Liver (tissue), 9 donors: ENCODE measurements around the gene TCTN2. TPM values are rescaled to one million over a fixed set of nuclear protein-coding genes. Genes with fewer than 3 reads are reported as not detected.

Source experiments
- DNase-seq: peaks from one replicate; pipeline ENCODE4 v3.0.0-alpha.2; 2017; ENCODE audit warnings: low spot score
- H3K27ac ChIP-seq, 2 donors: one replicate each; pipeline ENCODE4 v1.7.0; 2013; ENCODE audit warnings: inconsistent platforms in 2 of 2, low read length in 2 of 2, control low read depth in 1 of 2, low read depth in 1 of 2, mild to moderate bottlenecking in 1 of 2
- H3K27me3 ChIP-seq, 4 donors: one replicate each; pipeline versions ENCODE4 v1.6.1 to v1.7.0; 2013; ENCODE audit warnings: low read length in 3 of 4, inconsistent platforms in 1 of 4, mild to moderate bottlenecking in 1 of 4, moderate library complexity in 1 of 4; ENCODE audit not compliant: control insufficient read depth in 4 of 4, insufficient read depth in 4 of 4
- H3K36me3 ChIP-seq, 4 donors: one replicate each; pipeline versions ENCODE4 v1.6.1 to v1.7.0; 2013; ENCODE audit warnings: low read length in 3 of 4, mild to moderate bottlenecking in 3 of 4, low read depth in 1 of 4, moderate library complexity in 1 of 4; ENCODE audit not compliant: control insufficient read depth in 4 of 4, insufficient read depth in 3 of 4
- H3K4me1 ChIP-seq, 4 donors: one replicate each; pipeline versions ENCODE4 v1.6.1 to v1.7.0; 2013; ENCODE audit warnings: low read length in 3 of 4, mild to moderate bottlenecking in 3 of 4, moderate library complexity in 1 of 4; ENCODE audit not compliant: control insufficient read depth in 4 of 4, insufficient read depth in 4 of 4
- H3K4me3 ChIP-seq, 3 donors: one replicate each; pipeline versions ENCODE4 v1.6.1 to v1.7.0; 2013; ENCODE audit warnings: low read length in 3 of 3, control low read depth in 1 of 3, low read depth in 1 of 3, mild to moderate bottlenecking in 1 of 3
- H3K9ac ChIP-seq, 2 donors: one replicate each; pipeline ENCODE4 v1.7.0; 2013; ENCODE audit warnings: low read length in 2 of 2, mild to moderate bottlenecking in 2 of 2, moderate library complexity in 2 of 2, control low read depth in 1 of 2, low read depth in 1 of 2
- H3K9me3 ChIP-seq, 4 donors: one replicate each; pipeline versions ENCODE4 v1.6.1 to v1.7.0; 2013; ENCODE audit warnings: low read length in 3 of 4; ENCODE audit not compliant: control insufficient read depth in 4 of 4
- EGR1 ChIP-seq, 2 donors: IDR thresholded peaks; 2 replicates each; pipeline ENCODE4 v1.6.1; 2016 to 2018; ENCODE audit warnings: antibody characterized with exemption in 2 of 2, low read depth in 2 of 2
- FOXA1 ChIP-seq: IDR thresholded peaks from 2 replicates; pipeline ENCODE4 v1.6.1; 2016; ENCODE audit warnings: antibody characterized with exemption
- FOXA2 ChIP-seq: IDR thresholded peaks from 2 replicates; pipeline ENCODE4 v1.6.1; 2016; ENCODE audit warnings: antibody characterized with exemption
- GABPA ChIP-seq, 2 donors: IDR thresholded peaks in 1 of 2; conservative IDR thresholded peaks in 1 of 2; 2 replicates each; pipeline ENCODE4 v1.6.1; 2016; ENCODE audit warnings: antibody characterized with exemption in 2 of 2, mild to moderate bottlenecking in 1 of 2, moderate library complexity in 1 of 2
- HNF4A ChIP-seq, 2 donors: conservative IDR thresholded peaks; 2 replicates each; pipeline ENCODE4 v1.6.1; 2016; ENCODE audit warnings: antibody characterized with exemption in 2 of 2, mild to moderate bottlenecking in 2 of 2
- HNF4G ChIP-seq: IDR thresholded peaks from 2 replicates; pipeline ENCODE4 v1.6.1; 2016; ENCODE audit warnings: antibody characterized with exemption
- JUND ChIP-seq, 2 donors: IDR thresholded peaks; 2 replicates each; pipeline ENCODE4 v1.6.1; 2016; ENCODE audit warnings: antibody characterized with exemption in 2 of 2
- NR2F2 ChIP-seq: IDR thresholded peaks from 2 replicates; pipeline ENCODE4 v1.6.1; 2016; ENCODE audit warnings: antibody characterized with exemption
- RAD21 ChIP-seq, 2 donors: IDR thresholded peaks; 2 replicates each; pipeline ENCODE4 v1.6.1; 2016; ENCODE audit warnings: antibody characterized with exemption in 2 of 2, mild to moderate bottlenecking in 2 of 2
- RXRA ChIP-seq, 2 donors: IDR thresholded peaks; 2 replicates each; pipeline ENCODE4 v1.6.1; 2017 to 2018; ENCODE audit warnings: antibody characterized with exemption in 2 of 2, mild to moderate bottlenecking in 1 of 2
- SP1 ChIP-seq: IDR thresholded peaks from 2 replicates; pipeline ENCODE4 v1.6.1; 2018; ENCODE audit warnings: antibody characterized with exemption, mild to moderate bottlenecking
- TAF1 ChIP-seq: conservative IDR thresholded peaks from 2 replicates; pipeline ENCODE4 v1.6.1; 2016; ENCODE audit warnings: antibody characterized with exemption, mild to moderate bottlenecking
- YY1 ChIP-seq: IDR thresholded peaks from 2 replicates; pipeline ENCODE4 v1.6.1; 2016; ENCODE audit warnings: antibody characterized with exemption, mild to moderate bottlenecking
- WGBS: extraction: QIAGEN DNeasy Blood & Tissue Kit; methylation state at CpG from one replicate; pipeline ENCODE4 v1.1.7; 2013; 5-methylcytosine and 5-hydroxymethylcytosine counted together
- polyA plus RNA-seq, 2 donors: library from polyadenylated mRNA; stranded (reverse) in 1 of 2; unstranded in 1 of 2; fragments of 200-250 nt in 1 of 2; fragments of >200 nt in 1 of 2; fragmentation: Nextera tagmentation in 1 of 2; extraction: Ambion mirVana in 1 of 2; gene quantifications; one replicate each; pipeline versions ENCODE4 v1.2.1 to v1.2.3, GENCODE V29; 2013 to 2015
- total RNA-seq, 2 donors: library from RNA; depleted of rRNA; stranded (reverse); fragments of >200 nt; gene quantifications; one replicate each; pipeline ENCODE4 v1.2.3, GENCODE V29; 2014
- TF ChIP-seq, protein P1 (sequence below): fragments of 150-350 bp; IDR thresholded peaks from 2 replicates; pipeline ENCODE4 v1.5.1; 2017; ENCODE audit warnings: improper control_type of control experiment, low read depth, low read length; ENCODE audit not compliant: missing input control
- TF ChIP-seq, protein P2 (sequence below): IDR thresholded peaks from 2 replicates; pipeline ENCODE4 v1.6.1; 2016; ENCODE audit warnings: antibody characterized with exemption
- TF ChIP-seq, protein P3 (sequence below): IDR thresholded peaks from 2 replicates; pipeline ENCODE4 v1.6.1; 2016; ENCODE audit warnings: antibody characterized with exemption
- TF ChIP-seq, protein P4 (sequence below): IDR thresholded peaks from 2 replicates; pipeline ENCODE4 v1.6.1; 2016; ENCODE audit warnings: antibody characterized with exemption, mild to moderate bottlenecking
- TF ChIP-seq, protein P5 (sequence below): IDR thresholded peaks from 2 replicates; pipeline ENCODE4 v1.6.1; 2016; ENCODE audit warnings: antibody characterized with exemption
- donor health status: healthy.
- donor health status: healthy.
- donor health status: healthy.
- donor health status: healthy.
- donor health status: healthy.

The TCTN2 gene
- total and polyA plus RNA-seq, 4 donors: 0.38 to 1.9 (median 1.2) TPM

DNA sequence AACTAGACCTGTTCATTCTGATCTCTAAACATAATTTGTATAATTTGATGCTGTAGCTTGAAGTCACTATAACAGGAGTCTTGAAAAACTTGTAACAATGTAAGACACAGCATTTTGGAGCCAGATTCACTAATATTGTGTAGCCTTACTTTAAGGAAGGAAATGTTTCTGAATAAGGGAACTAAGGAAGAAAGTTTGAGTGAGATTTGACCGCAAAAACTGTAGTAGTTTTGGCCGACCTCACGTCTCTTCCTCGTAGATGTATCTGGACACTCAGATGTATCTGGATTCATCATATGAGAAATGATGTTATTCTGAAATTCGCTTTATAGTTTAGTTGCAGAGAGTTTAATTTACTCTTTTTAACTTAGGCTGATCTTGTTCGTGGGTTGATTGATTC, 77.2 kb downstream of the TCTN2 start (continued):
- no peak for TF ChIP-seq FOXA2

DNA sequence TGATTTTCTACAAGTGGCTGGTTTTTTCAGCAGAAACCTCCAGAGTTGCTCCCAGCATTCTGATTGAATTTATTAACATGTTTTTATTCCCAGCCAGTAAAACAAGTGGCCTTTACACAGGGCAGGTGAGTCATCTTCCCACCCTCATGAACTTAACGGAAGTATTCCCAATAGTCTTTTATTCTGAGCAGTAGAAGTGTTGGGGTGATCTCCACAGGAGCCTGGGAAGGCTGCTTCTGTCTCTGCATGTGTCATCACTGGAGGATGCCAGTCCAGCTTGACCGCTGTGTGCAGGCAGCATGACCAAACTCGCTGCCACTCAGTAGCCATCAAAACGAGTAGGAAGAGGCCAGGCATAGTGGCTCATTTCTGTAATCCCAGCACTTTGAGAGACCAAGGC, 77.7 kb downstream of the TCTN2 start:
- peaks cover 3 to 53% (median 24%) of the 10 kb centered on the region in 4 donors for H3K36me3 ChIP-seq
- no peaks in the 10 kb centered on the region for H3K9me3 ChIP-seq
- no peak overlapping the region for H3K27ac ChIP-seq
- no peaks in the 10 kb centered on the region for H3K27me3 ChIP-seq
- no peak for TF ChIP-seq FOXA2
- TF ChIP-seq SP1: no peak
- TF ChIP-seq, protein P1, sequence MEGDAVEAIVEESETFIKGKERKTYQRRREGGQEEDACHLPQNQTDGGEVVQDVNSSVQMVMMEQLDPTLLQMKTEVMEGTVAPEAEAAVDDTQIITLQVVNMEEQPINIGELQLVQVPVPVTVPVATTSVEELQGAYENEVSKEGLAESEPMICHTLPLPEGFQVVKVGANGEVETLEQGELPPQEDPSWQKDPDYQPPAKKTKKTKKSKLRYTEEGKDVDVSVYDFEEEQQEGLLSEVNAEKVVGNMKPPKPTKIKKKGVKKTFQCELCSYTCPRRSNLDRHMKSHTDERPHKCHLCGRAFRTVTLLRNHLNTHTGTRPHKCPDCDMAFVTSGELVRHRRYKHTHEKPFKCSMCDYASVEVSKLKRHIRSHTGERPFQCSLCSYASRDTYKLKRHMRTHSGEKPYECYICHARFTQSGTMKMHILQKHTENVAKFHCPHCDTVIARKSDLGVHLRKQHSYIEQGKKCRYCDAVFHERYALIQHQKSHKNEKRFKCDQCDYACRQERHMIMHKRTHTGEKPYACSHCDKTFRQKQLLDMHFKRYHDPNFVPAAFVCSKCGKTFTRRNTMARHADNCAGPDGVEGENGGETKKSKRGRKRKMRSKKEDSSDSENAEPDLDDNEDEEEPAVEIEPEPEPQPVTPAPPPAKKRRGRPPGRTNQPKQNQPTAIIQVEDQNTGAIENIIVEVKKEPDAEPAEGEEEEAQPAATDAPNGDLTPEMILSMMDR: no peak
- no peak for TF ChIP-seq EGR1 (IDR thresholded peaks at IDR 0.05; ENCODE audit: low read depth in 2 of 2)
- TF ChIP-seq GABPA (IDR thresholded peaks at IDR 0.05 in 1 of 2, conservative IDR thresholded peaks at IDR 0.05 in 1 of 2): no peak
- DNase-seq: no peak
- H3K4me1 ChIP-seq: no peaks in the 10 kb centered on the region
- 92% methylated on average over 4 of the region's 4 CpGs for WGBS
- H3K9ac ChIP-seq: no peak overlapping the region
- H3K4me3 ChIP-seq: no peak overlapping the region

DNA sequence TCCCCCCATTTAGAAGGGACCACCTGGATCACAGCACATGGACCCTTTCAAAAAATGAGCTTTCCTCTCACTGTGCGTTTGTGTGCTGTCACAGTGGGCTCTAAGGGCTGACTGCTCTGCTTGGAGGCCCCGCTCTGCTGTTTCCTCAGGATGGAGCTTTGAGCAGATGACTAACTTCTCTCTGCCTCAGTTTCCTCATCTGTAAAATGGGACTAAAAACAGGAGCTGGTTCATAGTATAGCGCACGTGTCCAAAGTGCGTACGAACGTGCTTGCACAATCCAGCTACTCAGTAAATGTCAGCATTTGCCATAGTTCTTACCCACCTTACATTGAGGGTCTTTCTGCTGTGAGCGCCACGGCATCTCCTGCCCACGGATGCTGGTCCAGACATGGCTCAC, 78.4 kb downstream of the TCTN2 start:
- Histone ChIP-seq H3K27me3 (no peaks in the 10 kb centered on the region), H3K9me3 (no peaks in the 10 kb centered on the region), H3K4me1 (no peaks in the 10 kb centered on the region), H3K27ac (no peak overlapping the region), H3K36me3 (peaks cover 3 to 53% (median 24%) of the 10 kb centered on the region in 4 donors), H3K4me3 (no peak overlapping the region), H3K9ac (no peak overlapping the region)
- no peak for DNase-seq
- TF ChIP-seq, protein P2, sequence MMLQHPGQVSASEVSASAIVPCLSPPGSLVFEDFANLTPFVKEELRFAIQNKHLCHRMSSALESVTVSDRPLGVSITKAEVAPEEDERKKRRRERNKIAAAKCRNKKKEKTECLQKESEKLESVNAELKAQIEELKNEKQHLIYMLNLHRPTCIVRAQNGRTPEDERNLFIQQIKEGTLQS: no peak
- TF ChIP-seq JUND (IDR thresholded peaks at IDR 0.05): no peak
- no peak for TF ChIP-seq FOXA2
- TF ChIP-seq, protein P1: no peak
- TF ChIP-seq HNF4A (conservative IDR thresholded peaks at IDR 0.05): no peak
- no peak for TF ChIP-seq GABPA (IDR thresholded peaks at IDR 0.05 in 1 of 2, conservative IDR thresholded peaks at IDR 0.05 in 1 of 2)
- TF ChIP-seq, protein P3, sequence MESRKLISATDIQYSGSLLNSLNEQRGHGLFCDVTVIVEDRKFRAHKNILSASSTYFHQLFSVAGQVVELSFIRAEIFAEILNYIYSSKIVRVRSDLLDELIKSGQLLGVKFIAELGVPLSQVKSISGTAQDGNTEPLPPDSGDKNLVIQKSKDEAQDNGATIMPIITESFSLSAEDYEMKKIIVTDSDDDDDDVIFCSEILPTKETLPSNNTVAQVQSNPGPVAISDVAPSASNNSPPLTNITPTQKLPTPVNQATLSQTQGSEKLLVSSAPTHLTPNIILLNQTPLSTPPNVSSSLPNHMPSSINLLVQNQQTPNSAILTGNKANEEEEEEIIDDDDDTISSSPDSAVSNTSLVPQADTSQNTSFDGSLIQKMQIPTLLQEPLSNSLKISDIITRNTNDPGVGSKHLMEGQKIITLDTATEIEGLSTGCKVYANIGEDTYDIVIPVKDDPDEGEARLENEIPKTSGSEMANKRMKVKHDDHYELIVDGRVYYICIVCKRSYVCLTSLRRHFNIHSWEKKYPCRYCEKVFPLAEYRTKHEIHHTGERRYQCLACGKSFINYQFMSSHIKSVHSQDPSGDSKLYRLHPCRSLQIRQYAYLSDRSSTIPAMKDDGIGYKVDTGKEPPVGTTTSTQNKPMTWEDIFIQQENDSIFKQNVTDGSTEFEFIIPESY: no peak
- no peak for TF ChIP-seq TAF1
- no peak for TF ChIP-seq YY1
- no peak for TF ChIP-seq RXRA (IDR thresholded peaks at IDR 0.05)
- no peak for TF ChIP-seq FOXA1
- TF ChIP-seq, protein P4, sequence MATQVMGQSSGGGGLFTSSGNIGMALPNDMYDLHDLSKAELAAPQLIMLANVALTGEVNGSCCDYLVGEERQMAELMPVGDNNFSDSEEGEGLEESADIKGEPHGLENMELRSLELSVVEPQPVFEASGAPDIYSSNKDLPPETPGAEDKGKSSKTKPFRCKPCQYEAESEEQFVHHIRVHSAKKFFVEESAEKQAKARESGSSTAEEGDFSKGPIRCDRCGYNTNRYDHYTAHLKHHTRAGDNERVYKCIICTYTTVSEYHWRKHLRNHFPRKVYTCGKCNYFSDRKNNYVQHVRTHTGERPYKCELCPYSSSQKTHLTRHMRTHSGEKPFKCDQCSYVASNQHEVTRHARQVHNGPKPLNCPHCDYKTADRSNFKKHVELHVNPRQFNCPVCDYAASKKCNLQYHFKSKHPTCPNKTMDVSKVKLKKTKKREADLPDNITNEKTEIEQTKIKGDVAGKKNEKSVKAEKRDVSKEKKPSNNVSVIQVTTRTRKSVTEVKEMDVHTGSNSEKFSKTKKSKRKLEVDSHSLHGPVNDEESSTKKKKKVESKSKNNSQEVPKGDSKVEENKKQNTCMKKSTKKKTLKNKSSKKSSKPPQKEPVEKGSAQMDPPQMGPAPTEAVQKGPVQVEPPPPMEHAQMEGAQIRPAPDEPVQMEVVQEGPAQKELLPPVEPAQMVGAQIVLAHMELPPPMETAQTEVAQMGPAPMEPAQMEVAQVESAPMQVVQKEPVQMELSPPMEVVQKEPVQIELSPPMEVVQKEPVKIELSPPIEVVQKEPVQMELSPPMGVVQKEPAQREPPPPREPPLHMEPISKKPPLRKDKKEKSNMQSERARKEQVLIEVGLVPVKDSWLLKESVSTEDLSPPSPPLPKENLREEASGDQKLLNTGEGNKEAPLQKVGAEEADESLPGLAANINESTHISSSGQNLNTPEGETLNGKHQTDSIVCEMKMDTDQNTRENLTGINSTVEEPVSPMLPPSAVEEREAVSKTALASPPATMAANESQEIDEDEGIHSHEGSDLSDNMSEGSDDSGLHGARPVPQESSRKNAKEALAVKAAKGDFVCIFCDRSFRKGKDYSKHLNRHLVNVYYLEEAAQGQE: no peak
- TF ChIP-seq NR2F2: no peak
- no peak for TF ChIP-seq HNF4G
- no peak for TF ChIP-seq SP1
- TF ChIP-seq, protein P5, sequence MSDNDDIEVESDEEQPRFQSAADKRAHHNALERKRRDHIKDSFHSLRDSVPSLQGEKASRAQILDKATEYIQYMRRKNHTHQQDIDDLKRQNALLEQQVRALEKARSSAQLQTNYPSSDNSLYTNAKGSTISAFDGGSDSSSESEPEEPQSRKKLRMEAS: no peak
- TF ChIP-seq EGR1 (IDR thresholded peaks at IDR 0.05; ENCODE audit: low read depth in 2 of 2): no peak
- no peak for TF ChIP-seq RAD21 (IDR thresholded peaks at IDR 0.05)
- WGBS: 97% methylated on average over 10 of the region's 10 CpGs
